Transverse colon (tissue), 4 donors: ENCODE data around the gene IGSF22. TPM values are rescaled to one million over a fixed set of nuclear protein-coding genes. Genes with fewer than 3 reads are reported as not detected.

Source experiments
- DNase-seq: peaks from one replicate; pipeline ENCODE4 v3.0.0-alpha.2; 2019
- H3K27ac ChIP-seq, 4 donors: fragments of 200-600 bp; sonication (generic); 2 replicates each; pipeline ENCODE4 v1.5.1; 2016 to 2018; ENCODE audit warnings: inconsistent platforms in 4 of 4
- H3K27me3 ChIP-seq: fragments of 200-600 bp; sonication (generic); 2 replicates; pipeline ENCODE4 v1.5.1; 2017; ENCODE audit warnings: inconsistent platforms
- H3K36me3 ChIP-seq, 4 donors: fragments of 200-600 bp; sonication (generic); 2 replicates each; pipeline ENCODE4 v1.5.1; 2017 to 2019; ENCODE audit warnings: inconsistent platforms in 4 of 4
- H3K4me1 ChIP-seq, 4 donors: fragments of 200-600 bp; sonication (generic); 2 replicates each; pipeline ENCODE4 v1.5.1; 2017 to 2020; ENCODE audit warnings: inconsistent platforms in 4 of 4
- H3K4me3 ChIP-seq, 4 donors: fragments of 200-600 bp; sonication (generic); 1 replicate in 1 of 4; 2 replicates in 3 of 4; pipeline versions ENCODE4 v1.5.1 to v1.6.1; 2017 to 2019; ENCODE audit warnings: inconsistent platforms in 4 of 4
- H3K9me3 ChIP-seq, 2 donors: fragments of 200-600 bp; sonication (generic); 2 replicates each; pipeline ENCODE4 v1.5.1; 2017 to 2019; ENCODE audit warnings: inconsistent platforms in 2 of 2
- EP300 ChIP-seq: sonication (generic); formaldehyde crosslinking; IDR thresholded peaks from one replicate; pipeline ENCODE4 v1.6.1; 2017; ENCODE audit warnings: antibody characterized with exemption, low read depth
- POLR2A ChIP-seq: fragments of 450-650 bp; IDR thresholded peaks from one replicate; pipeline ENCODE4 v1.6.1; 2016; ENCODE audit warnings: antibody characterized with exemption, mild to moderate bottlenecking, moderate library complexity
- POLR2AphosphoS5 ChIP-seq, 3 donors: sonication (generic); formaldehyde crosslinking; IDR thresholded peaks; one replicate each; pipeline ENCODE4 v1.6.1; 2016; ENCODE audit warnings: antibody characterized with exemption in 3 of 3
- WGBS, 2 donors: methylation state at CpG; one replicate each; pipeline ENCODE4 v1.1.5; 2018; ENCODE audit warnings: low coverage in 1 of 2; 5-methylcytosine and 5-hydroxymethylcytosine counted together
- in situ Hi-C, 4 donors: fragments of 200-750 bp; cut with MboI; loops; one replicate each; pipeline versions ENCODE4 v1.15.0 to v1.15.1; 2017; ENCODE audit warnings: low sequenced_read_pairs in 3 of 4, low pct_ligation_motif_present in 1 of 4, low pct_unique_long_range_greater_than_20kb in 1 of 4
- intact Hi-C: fragments of 100-400 bp; cut with DNase I; formaldehyde crosslinking; loops from one replicate; pipeline ENCODE4 v1.15.1; 2023; ENCODE audit warnings: low total_unique reads
- total RNA-seq, 4 donors: library from RNA; depleted of rRNA; stranded (reverse); fragments of >200 nt; gene quantifications; one replicate each; pipeline ENCODE4 v1.1.0, GENCODE V29; 2016
- TF ChIP-seq, protein P1 (sequence below), 5 experiments: fragments of 200-600 bp in 3 of 5; fragments of 450-650 bp in 2 of 5; sonication (generic) in 3 of 5; IDR thresholded peaks; 1 replicate in 2 of 5; 2 replicates in 3 of 5; pipeline ENCODE4 v1.5.1; 2016 to 2017; ENCODE audit warnings: antibody characterized with exemption in 5 of 5, inconsistent platforms in 3 of 5, mild to moderate bottlenecking in 2 of 5, moderate library complexity in 1 of 5

IGSF22 gene
- total RNA-seq, 4 donors from 2014 or later: 0.16 TPM; not detected in 3

DNA sequence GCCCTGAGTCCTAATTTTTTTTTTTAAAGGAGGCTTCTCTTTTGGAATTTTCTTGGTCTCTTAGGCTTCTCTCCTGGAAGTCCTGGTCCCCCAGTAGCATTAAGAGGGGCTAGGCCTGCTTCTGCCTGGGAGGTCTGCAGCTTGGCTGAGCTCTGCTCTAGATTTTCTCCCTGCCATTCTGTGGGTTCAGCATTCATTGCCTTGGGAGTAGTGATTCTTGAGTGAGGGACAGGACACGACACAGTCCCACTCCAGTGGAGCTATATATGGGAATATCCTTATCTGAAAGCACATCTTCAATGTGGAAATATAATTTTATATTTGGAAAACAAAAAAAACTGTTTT, 3.7 kb downstream of the IGSF22 start:
- TF ChIP-seq POLR2AphosphoS5 (IDR thresholded peaks at IDR 0.05) (no peak), EP300 (no peak), POLR2A (no peak)
- TF ChIP-seq, protein P1, sequence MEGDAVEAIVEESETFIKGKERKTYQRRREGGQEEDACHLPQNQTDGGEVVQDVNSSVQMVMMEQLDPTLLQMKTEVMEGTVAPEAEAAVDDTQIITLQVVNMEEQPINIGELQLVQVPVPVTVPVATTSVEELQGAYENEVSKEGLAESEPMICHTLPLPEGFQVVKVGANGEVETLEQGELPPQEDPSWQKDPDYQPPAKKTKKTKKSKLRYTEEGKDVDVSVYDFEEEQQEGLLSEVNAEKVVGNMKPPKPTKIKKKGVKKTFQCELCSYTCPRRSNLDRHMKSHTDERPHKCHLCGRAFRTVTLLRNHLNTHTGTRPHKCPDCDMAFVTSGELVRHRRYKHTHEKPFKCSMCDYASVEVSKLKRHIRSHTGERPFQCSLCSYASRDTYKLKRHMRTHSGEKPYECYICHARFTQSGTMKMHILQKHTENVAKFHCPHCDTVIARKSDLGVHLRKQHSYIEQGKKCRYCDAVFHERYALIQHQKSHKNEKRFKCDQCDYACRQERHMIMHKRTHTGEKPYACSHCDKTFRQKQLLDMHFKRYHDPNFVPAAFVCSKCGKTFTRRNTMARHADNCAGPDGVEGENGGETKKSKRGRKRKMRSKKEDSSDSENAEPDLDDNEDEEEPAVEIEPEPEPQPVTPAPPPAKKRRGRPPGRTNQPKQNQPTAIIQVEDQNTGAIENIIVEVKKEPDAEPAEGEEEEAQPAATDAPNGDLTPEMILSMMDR (IDR thresholded peaks at IDR 0.05): peak in 2 of 5 experiments; percentile 2 to 20
- Histone ChIP-seq H3K4me1 (peaks cover 9 to 19% (median 17%) of the 10 kb centered on the region in 4 donors), H3K27me3 (no peaks in the 10 kb centered on the region), H3K4me3 (peak overlapping the region in 1 of 4 donors; percentile 59), H3K27ac (peak overlapping the region in 1 of 4 donors; percentile 42), H3K9me3 (no peaks in the 10 kb centered on the region), H3K36me3 (no peaks in the 10 kb centered on the region)
- 75% methylated on average over 1 of the region's 1 CpG; no CpG with 5 or more reads in 1 of the 2 donors for WGBS, 2 donors
- no peak for DNase-seq
- in situ Hi-C loops: no loop called here
- intact Hi-C loops: no loop called here

GRCh38 chr11:18721561-18722292, 4.3 kb downstream of the IGSF22 start:
- Histone ChIP-seq H3K4me1 (peaks cover 9 to 19% (median 17%) of the 10 kb centered on the region in 4 donors), H3K4me3 (peak overlapping the region; percentile 42 to 65 (median 54)), H3K36me3 (no peaks in the 10 kb centered on the region), H3K9me3 (no peaks in the 10 kb centered on the region), H3K27ac (peak overlapping the region; percentile 42 to 77 (median 57)), H3K27me3 (no peaks in the 10 kb centered on the region)
- TF ChIP-seq, protein P1 (IDR thresholded peaks at IDR 0.05): peak; percentile 77 to 87 (median 84)
- TF ChIP-seq POLR2A: no peak
- TF ChIP-seq POLR2AphosphoS5 (IDR thresholded peaks at IDR 0.05): no peak
- intact Hi-C loops: no loop called here
- in situ Hi-C loops: no loop called here
- 2% methylated on average over 36 of the region's 36 CpGs; no CpG with 5 or more reads in 1 of the 2 donors for WGBS, 2 donors
- peak; percentile 57 for DNase-seq

GRCh38 chr11:18720808-18721560, 5.0 kb downstream of the IGSF22 start:
- peak; percentile 87 for DNase-seq

More at GRCh38 chr11:18720808-18721560, 5.0 kb downstream of the IGSF22 start:
- no peaks in the 10 kb centered on the region for H3K36me3 ChIP-seq
- H3K27ac ChIP-seq: peak overlapping the region; percentile 42 to 77 (median 57)
- intact Hi-C loops: no loop called here
- WGBS, 2 donors: 5 to 13% methylated on average over 4 to 40 of the region's 41 CpGs
- no peaks in the 10 kb centered on the region for H3K9me3 ChIP-seq
- H3K27me3 ChIP-seq: no peaks in the 10 kb centered on the region
- in situ Hi-C loops: no loop called here
- TF ChIP-seq, protein P1 (IDR thresholded peaks at IDR 0.05): no peak
- no peak for TF ChIP-seq POLR2A
- peak overlapping the region; percentile 42 to 65 (median 54) for H3K4me3 ChIP-seq
- peaks cover 9 to 19% (median 17%) of the 10 kb centered on the region in 4 donors for H3K4me1 ChIP-seq
